GM23248 (cell line): ENCODE data around the gene KDM6B. TPM values are rescaled to one million over a fixed set of nuclear protein-coding genes. Genes with fewer than 3 reads are reported as not detected.

Experiments used
- DNase-seq: peaks from one replicate; pipeline ENCODE4 v3.0.0-alpha.2; 2015
- H2AFZ ChIP-seq: fragments of 200-600 bp; sonication (generic); 2 replicates; pipeline ENCODE4 v1.6.1; 2016; ENCODE audit warnings: antibody characterized with exemption
- H3F3A ChIP-seq: fragments of 200-600 bp; sonication (generic); 2 replicates; pipeline ENCODE4 v1.6.1; 2016; ENCODE audit warnings: mild to moderate bottlenecking, antibody characterized with exemption, mixed run types; ENCODE audit not compliant: insufficient read depth
- H3K27ac ChIP-seq: fragments of 200-600 bp; sonication (generic); 2 replicates; pipeline ENCODE4 v1.5.1; 2016; ENCODE audit warnings: mild to moderate bottlenecking
- H3K27me3 ChIP-seq: fragments of 200-600 bp; sonication (generic); replicated peaks from 2 replicates; pipeline ENCODE4 v1.6.1; 2016; ENCODE audit warnings: mild to moderate bottlenecking; ENCODE audit not compliant: insufficient read depth
- H3K36me3 ChIP-seq: fragments of 200-600 bp; sonication (generic); 2 replicates; pipeline ENCODE4 v1.6.1; 2016; ENCODE audit warnings: low read depth, mild to moderate bottlenecking
- H3K4me1 ChIP-seq: fragments of 200-600 bp; sonication (generic); 2 replicates; pipeline ENCODE4 v1.6.1; 2016; ENCODE audit warnings: mild to moderate bottlenecking; ENCODE audit not compliant: insufficient read depth
- H3K4me2 ChIP-seq: fragments of 200-600 bp; sonication (generic); one replicate; pipeline ENCODE4 v1.6.1; 2016; ENCODE audit warnings: mild to moderate bottlenecking; ENCODE audit not compliant: unreplicated experiment
- H3K4me3 ChIP-seq: fragments of 200-600 bp; sonication (generic); 2 replicates; pipeline ENCODE4 v1.5.1; 2016; ENCODE audit warnings: mild to moderate bottlenecking
- H3K79me2 ChIP-seq: fragments of 200-600 bp; sonication (generic); 2 replicates; pipeline ENCODE4 v1.6.1; 2016; ENCODE audit warnings: mild to moderate bottlenecking; ENCODE audit not compliant: insufficient read depth
- H3K9ac ChIP-seq: fragments of 200-600 bp; sonication (generic); 2 replicates; pipeline ENCODE4 v1.6.1; 2016; ENCODE audit warnings: mild to moderate bottlenecking
- H3K9me2 ChIP-seq: fragments of 200-600 bp; sonication (generic); 2 replicates; pipeline ENCODE4 v1.6.1; 2016; ENCODE audit warnings: mixed run types, mild to moderate bottlenecking, moderate library complexity; ENCODE audit not compliant: insufficient read depth
- H3K9me3 ChIP-seq: fragments of 200-600 bp; sonication (generic); one replicate; pipeline ENCODE4 v1.6.1; 2017; ENCODE audit warnings: low read depth
- H4K20me1 ChIP-seq: fragments of 200-600 bp; sonication (generic); 2 replicates; pipeline ENCODE4 v1.6.0; 2016; ENCODE audit not compliant: insufficient read depth
- EZH2 ChIP-seq: fragments of 200-600 bp; sonication (generic); IDR thresholded peaks from 2 replicates; pipeline ENCODE4 v1.6.1; 2018; ENCODE audit warnings: antibody characterized with exemption, mild to moderate bottlenecking; ENCODE audit not compliant: insufficient read depth, poor library complexity, severe bottlenecking
- EZH2phosphoT487 ChIP-seq: fragments of 200-600 bp; sonication (generic); IDR thresholded peaks from 2 replicates; pipeline ENCODE4 v1.6.1; 2018; ENCODE audit warnings: antibody characterized with exemption, moderate library complexity, mild to moderate bottlenecking, low read depth; ENCODE audit not compliant: insufficient read depth
- WGBS, 2 experiments: methylation state at CpG; one replicate each; pipeline ENCODE4 v1.1.6; 2015 to 2017; ENCODE audit warnings: low lambda C conversion rate in 2 of 2, low coverage in 1 of 2; ENCODE audit errors: missing lambda C conversion rate in 2 of 2; 5-methylcytosine and 5-hydroxymethylcytosine counted together
- in situ Hi-C: fragments of 300-500 bp; cut with MboI; formaldehyde crosslinking; loops from 2 replicates; pipeline ENCODE4 v1.15.0; 2020
- polyA plus RNA-seq: library from polyadenylated mRNA; unstranded; fragments of >200 nt; fragmentation: Nextera tagmentation; extraction: Ambion mirVana; gene quantifications from 2 replicates; pipeline ENCODE4 v1.2.1, GENCODE V29; 2016
- total RNA-seq: library from RNA; depleted of rRNA; stranded (reverse); fragments of >200 nt; shearing (Covaris generic); gene quantifications from 2 replicates; pipeline ENCODE4 v1.2.3, GENCODE V29; 2014

The KDM6B gene
- total and polyA plus RNA-seq, 2 experiments from 2014 or later = 1.3 to 2.3 TPM

- H3K4me1 ChIP-seq = no peaks in the 10 kb centered on the region
- DNase-seq = no peak
- H3K27me3 ChIP-seq = peaks cover 4% of the 10 kb centered on the region
- no peaks in the 10 kb centered on the region for H3K36me3 ChIP-seq
- no peak overlapping the region for H2AFZ ChIP-seq
- in situ Hi-C loops = no loop called here
- TF ChIP-seq EZH2 (no peak), EZH2phosphoT487 (no peak)
- H3K9me2 ChIP-seq = no peaks in the 10 kb centered on the region
- no peak overlapping the region for H3K27ac ChIP-seq
- no peak overlapping the region for H3K9ac ChIP-seq
- H3K4me3 ChIP-seq = no peak overlapping the region
- H3F3A ChIP-seq = no peaks in the 10 kb centered on the region
- WGBS, 2 experiments = 90 to 95% methylated on average over 3 of the region's 3 CpGs
- H3K9me3 ChIP-seq = no peaks in the 10 kb centered on the region
- H3K79me2 ChIP-seq = no peaks in the 10 kb centered on the region
- no peak overlapping the region for H3K4me2 ChIP-seq
- no peaks in the 10 kb centered on the region for H4K20me1 ChIP-seq
Observed at GRCh38 chr17:7811251-7811650, 22.8 kb upstream of the KDM6B start.

- H4K20me1 ChIP-seq = no peaks in the 10 kb centered on the region
- H3K27ac ChIP-seq = no peak overlapping the region
- H3K4me3 ChIP-seq = no peak overlapping the region
- H3K4me1 ChIP-seq = no peaks in the 10 kb centered on the region
- in situ Hi-C loops = no loop called here
- H3K9ac ChIP-seq = no peak overlapping the region
- H3K27me3 ChIP-seq = peaks cover 4% of the 10 kb centered on the region
- no peaks in the 10 kb centered on the region for H3K79me2 ChIP-seq
- DNase-seq = no peak
- H3K36me3 ChIP-seq = no peaks in the 10 kb centered on the region
- H2AFZ ChIP-seq = no peak overlapping the region
- H3K4me2 ChIP-seq = no peak overlapping the region
- H3F3A ChIP-seq = no peaks in the 10 kb centered on the region
- no peaks in the 10 kb centered on the region for H3K9me2 ChIP-seq
- H3K9me3 ChIP-seq = no peaks in the 10 kb centered on the region
- 79 to 88% methylated on average over 5 of the region's 5 CpGs for WGBS, 2 experiments
- TF ChIP-seq EZH2 = no peak
- TF ChIP-seq EZH2phosphoT487 = no peak
Observed at GRCh38 chr17:7814969-7815368, 19.0 kb upstream of the KDM6B start.

GRCh38 chr17:7816926-7817642, 16.9 kb upstream of the KDM6B start:
- H3K9me2 ChIP-seq = no peaks in the 10 kb centered on the region
- peaks cover 4% of the 10 kb centered on the region for H3K27me3 ChIP-seq
- no peaks in the 10 kb centered on the region for H3K79me2 ChIP-seq
- no peak overlapping the region for H3K27ac ChIP-seq
- no peak overlapping the region for H2AFZ ChIP-seq
- 60 to 74% methylated on average over 8 to 10 of the region's 10 CpGs for WGBS, 2 experiments
- no peak overlapping the region for H3K4me2 ChIP-seq
- H3F3A ChIP-seq = no peaks in the 10 kb centered on the region
- no peak for DNase-seq
- no peaks in the 10 kb centered on the region for H3K9me3 ChIP-seq
- in situ Hi-C loops = no loop called here
- H3K4me1 ChIP-seq = no peaks in the 10 kb centered on the region
- H3K4me3 ChIP-seq = no peak overlapping the region
- no peaks in the 10 kb centered on the region for H3K36me3 ChIP-seq
- no peak overlapping the region for H3K9ac ChIP-seq
- no peaks in the 10 kb centered on the region for H4K20me1 ChIP-seq
- TF ChIP-seq EZH2phosphoT487 (no peak), EZH2 (no peak)

- DNase-seq = no peak
- WGBS, 2 experiments = 65 to 78% methylated on average over 8 to 9 of the region's 9 CpGs
- Histone ChIP-seq H3K9me2 (no peaks in the 10 kb centered on the region), H3K4me1 (no peaks in the 10 kb centered on the region), H3K4me3 (no peak overlapping the region), H3F3A (no peaks in the 10 kb centered on the region), H3K9me3 (no peaks in the 10 kb centered on the region), H4K20me1 (no peaks in the 10 kb centered on the region), H3K27ac (no peak overlapping the region), H3K36me3 (no peaks in the 10 kb centered on the region), H3K79me2 (no peaks in the 10 kb centered on the region), H3K27me3 (peaks cover 4% of the 10 kb centered on the region), H3K4me2 (no peak overlapping the region), H2AFZ (no peak overlapping the region), H3K9ac (no peak overlapping the region)
- in situ Hi-C loops = no loop called here
- no peak for TF ChIP-seq EZH2phosphoT487
- TF ChIP-seq EZH2 = no peak
Observed at GRCh38 chr17:7817643-7817964, 16.4 kb upstream of the KDM6B start.
